NCI-H187 treated with DMSO at 0.1 percent for 48 hours (cell line): ENCODE measurements around the gene PDGFA.

Experiments used
- DNase-seq: peaks from one replicate; lab custom pipeline; 2025; lab: John Stamatoyannopoulos, UW

Gene PDGFA

GRCh38 chr7:472640-472957 is 47.0 kb downstream of the PDGFA start:
- DNase-seq: no peak

- DNase-seq: no peak
These were observed 47.6 kb downstream of the PDGFA start for GRCh38 chr7:471866-472639.

DNA sequence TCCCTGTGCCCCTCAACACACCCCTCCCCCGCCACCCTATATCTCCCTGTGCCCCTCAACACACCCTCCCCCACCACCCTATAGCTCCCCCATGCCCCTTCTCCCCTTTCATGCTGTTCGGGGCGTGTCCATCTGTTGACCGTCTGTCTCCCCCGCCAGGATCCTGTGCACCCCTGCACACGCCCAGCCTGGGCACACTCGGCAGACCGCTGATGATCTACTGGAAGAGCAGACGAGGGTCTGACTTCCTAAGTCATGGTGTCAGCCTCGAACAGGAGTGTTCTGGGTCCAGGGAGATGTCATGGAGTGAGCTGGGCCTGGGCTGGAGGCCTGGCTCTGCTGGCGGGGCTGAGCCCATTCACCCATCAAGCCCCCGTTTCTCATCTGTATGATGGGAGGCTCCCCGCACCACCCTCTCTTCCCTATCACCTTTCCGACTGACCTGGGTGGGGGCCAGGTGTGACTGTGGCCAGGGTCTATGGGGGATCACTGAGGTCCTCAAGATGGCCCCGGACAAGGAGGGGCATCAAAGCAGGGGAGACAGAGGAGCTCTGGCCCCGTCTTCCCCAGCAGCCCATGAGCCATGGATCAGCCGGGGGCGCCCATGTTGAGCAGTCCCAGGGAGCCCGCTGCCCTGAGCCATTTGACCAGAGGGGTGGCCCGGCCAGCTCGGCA is 48.3 kb downstream of the PDGFA start:
- DNase-seq: no peak

- DNase-seq: no peak
These were observed 50.1 kb downstream of the PDGFA start for GRCh38 chr7:469563-469961.

- no peak for DNase-seq
These were observed 50.7 kb downstream of the PDGFA start for GRCh38 chr7:468681-469562.

- no peak for DNase-seq
These were observed 51.6 kb downstream of the PDGFA start for GRCh38 chr7:467856-468545.

GRCh38 chr7:467393-467828 is 52.2 kb downstream of the PDGFA start:
- no peak for DNase-seq

DNA sequence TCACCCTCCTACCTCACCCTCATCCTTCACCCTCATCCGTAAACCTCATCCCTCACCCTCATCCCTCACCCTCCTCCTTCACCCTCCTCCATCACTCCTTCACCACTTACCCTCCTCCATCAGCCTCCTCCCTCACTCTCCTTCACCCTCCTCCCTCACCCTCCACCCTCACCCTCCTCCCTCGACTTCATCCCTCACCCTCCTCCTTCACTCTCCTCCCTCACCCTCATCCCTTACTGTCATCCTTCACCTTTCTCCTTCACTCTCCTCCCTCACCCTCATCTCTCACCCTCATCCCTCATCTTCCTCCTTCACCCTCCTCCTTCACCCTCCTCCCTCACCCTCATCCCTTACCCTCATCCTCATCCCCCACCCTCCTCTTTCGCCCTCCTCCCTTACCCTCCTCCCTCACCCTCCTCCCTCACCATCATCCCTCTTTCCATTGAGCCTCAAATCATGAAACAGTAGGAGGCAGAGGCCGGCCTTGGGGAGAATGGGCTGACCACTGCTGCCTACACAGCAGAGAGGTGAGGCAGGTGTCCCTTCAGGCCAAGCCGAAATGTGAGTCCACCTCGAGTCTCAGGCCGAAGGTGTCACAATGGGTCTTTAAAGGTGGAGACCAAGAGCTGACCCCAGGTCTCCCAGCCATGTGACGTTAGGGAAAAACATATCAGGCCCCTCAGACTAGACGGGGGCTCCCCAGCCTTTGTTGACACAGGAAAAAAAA is 53.0 kb downstream of the PDGFA start:
- no peak for DNase-seq

DNA sequence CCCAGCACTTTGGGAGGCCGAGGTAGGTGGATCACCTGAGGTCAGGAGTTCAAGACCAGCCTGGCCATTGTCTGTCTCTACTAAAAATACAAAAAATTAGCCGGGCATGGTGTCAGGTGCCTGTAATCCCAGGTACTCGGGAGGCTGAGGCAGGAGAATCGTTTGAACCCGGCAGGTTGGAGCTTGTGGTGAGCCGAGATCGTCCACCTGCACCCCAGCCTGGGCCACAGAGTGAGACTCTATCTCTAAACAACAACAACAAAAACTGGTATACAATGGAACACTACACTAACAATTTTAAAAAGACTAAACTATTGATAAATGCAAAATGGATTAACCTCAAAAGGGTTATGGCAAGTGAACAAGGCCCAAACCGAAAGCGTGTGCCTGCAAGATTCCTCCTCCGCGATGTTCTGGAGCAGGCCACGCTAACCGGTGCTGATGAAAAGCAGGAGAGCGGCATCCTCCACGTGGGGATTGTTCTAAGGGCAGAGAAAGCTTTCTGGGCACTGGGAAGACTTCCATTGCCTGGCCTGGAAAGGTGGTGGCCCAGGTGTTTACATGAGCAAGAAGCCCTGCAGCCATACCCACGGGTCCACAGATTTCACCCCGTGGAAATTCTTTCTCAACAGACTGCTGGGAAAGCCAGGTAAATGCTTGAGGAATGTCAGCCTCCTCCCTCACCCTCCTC is 53.8 kb downstream of the PDGFA start:
- no peak for DNase-seq

DNA sequence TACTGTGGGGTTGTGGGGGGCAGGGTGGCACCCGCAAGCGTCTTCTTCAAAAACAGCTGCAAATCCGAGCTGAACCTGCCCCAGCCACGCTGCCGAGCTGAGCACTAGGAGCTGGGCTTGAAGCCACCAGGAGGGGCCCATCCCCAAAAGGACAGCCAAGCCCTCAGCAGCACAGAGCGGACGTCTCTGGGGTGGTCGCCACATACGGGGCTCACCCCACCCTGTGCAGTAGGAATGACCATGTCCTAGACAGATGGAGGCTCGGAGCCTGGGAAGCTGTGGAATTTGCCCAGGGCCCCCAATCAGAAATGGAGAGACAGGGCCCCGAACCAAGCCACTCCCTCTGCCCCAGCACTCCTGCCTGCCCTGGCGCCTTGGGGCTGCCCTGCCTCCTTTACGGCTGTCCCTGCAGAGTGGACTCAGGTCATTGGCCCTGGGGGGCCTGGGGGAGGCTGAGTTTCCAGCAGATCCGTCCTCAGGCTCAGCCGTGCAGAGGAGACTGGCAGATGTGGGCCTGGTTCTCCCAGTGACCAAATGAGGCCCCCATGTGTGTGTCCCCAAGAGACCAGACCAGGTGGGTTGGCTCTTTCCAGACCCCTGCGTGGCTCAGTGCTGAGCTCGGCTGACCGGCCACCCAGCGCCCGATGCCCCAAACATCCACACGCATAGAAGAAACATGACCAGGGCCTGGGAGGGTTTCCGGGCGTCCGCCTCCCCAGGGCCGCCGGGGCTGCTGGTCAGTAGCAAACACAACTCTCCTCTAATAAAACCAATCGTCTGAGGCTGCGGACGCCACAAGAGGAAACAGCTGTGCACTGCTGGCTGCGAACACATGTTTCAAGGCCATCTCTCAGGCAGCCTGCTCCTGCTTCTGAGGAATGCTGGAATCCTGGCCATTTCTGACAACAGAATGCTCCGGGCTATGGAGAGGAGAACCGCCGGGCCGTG is 54.9 kb downstream of the PDGFA start:
- no peak for DNase-seq

DNA sequence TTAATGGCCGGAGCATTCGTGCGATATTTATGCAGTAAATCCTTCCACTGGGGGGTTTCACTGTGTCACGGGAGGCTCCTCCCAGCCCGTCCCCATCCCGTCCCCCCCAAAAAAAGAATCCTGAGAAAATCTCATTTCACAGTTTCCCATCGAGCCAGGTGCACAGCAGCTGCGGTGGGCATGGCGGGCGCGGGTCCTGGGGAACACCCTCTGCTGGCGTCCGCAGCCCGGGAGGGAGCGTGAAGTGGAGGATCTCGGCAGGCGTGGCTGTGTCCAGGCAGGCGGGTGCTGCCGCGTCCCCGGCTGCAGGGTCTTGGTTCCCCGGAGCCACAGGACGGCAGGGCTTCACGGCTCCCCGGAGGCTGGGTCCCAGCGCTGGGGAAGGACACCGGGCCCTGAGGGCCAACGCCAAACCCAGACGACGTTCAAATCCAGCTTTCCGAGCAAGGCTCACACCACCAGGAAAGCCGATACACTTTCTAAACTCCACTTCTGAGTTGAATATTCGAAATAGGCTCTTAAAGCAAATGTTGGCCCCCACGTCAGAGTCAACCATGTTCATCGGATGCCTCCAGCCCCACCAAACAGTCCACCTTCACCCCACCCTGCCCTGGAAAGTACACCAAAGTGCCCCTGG is 55.7 kb downstream of the PDGFA start:
- DNase-seq: no peak

DNA sequence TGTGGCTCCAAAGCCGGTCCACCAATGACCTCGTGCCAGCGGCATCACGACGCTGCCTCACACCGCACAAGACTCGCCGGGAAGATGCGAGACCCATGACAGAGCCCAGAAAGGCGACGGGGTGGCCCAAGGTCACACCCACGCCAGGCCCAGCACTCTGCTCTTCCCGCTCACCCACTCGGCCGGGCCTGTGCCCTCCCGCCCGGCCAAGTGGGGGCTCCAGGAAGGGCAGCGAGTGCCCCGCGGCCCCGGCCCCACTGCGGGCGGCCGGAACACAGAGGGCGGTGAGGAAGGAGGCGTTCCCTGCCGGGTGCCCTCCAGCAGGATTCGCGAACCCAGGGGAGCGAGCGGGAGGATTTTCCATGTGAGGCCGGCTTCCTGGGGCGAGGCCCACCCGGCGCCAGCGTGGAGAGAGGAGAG is 56.3 kb downstream of the PDGFA start:
- DNase-seq: no peak

DNA sequence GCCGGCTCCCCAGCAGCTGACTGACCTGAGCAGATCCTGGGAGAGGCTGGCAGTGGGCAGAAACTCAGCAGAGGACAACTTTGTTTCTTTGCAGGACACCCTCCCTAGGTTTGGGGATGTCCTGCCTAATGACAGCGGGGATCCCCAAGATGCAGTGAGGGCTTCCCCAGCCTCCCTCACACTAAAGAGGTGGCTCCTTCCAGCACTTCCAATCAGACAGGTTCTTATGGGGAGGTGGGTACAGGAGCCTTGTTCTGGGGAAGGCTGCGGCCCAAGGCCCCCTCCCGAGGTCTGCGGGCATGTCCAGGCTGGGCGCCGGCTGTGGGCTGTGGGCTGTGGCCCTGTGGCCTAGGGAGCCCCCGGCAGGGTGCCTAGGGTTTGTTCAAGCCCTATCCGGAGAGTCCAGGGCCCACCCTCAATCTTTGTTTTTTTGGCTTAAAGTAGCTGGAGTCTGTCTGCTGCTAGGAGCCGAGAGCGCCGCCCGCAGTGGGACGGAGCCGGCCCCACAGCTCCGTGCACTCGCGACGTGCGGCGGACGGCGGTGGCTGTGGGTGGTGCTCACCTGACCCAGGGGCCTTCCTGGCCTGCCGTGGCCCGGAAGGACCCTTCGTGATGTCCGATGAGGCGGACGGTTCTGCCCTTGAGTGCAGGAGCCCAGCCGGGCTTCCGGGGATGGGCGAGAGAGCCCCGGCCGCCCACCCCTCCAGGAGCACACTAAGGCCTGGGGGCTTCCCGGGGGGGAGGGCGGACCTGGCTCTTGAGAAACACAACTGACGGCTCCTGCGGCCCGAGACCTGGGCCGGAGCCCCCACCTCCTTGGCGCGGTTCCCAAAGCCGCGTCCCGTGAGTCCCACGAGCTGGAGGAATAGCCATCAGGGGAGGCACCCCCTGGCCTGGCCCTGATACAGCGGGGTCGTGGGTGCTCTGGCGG is 57.2 kb downstream of the PDGFA start:
- no peak for DNase-seq

DNA sequence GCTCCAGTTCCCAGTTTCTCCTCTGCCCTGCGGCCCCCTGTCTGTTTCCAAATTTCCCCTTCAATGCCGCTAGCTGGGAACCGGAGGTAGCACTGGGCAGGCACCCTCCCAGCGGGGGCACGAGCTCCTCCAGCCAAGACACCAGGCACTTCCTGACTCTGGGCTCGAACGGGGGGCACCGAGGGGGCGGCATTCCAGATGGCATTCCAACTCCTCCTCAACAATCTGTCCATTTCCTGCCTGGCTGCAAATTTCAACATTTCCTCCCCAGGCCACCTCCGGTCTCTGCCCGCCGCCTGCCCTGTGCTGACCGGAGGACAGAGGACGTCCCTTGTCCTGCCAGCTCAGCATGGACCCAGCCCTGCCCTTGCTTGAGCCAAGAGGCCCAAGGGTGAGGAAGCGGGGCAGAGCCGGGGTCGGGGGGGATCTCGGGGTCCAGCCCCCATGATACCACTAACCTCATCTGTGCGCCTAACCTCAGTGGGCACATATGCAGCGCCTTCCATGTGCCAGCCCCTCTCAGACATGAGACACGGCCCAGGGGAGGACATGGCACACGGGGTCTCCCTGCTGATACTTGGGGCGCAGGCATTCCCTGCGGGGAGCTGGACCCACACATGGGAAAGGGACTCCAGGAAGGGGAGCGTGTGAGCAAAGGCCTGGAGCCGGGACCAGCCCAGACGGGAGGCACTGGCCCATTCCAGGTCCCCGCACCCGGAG is 58.0 kb downstream of the PDGFA start:
- no peak for DNase-seq

GRCh38 chr7:461117-461452 is 58.6 kb downstream of the PDGFA start:
- DNase-seq: no peak

GRCh38 chr7:460374-461116 is 59.1 kb downstream of the PDGFA start:
- DNase-seq: no peak
